ENCODE data around the gene ZC2HC1C. TPM values are rescaled to one million over a fixed set of nuclear protein-coding genes. Genes with fewer than 3 reads are reported as not detected.

Gene ZC2HC1C
- total RNA-seq, 1 donor = not detected

GRCh38 chr14:75095690-75096089 is 26.2 kb downstream of the ZC2HC1C start:
- Histone ChIP-seq H3K4me3 (ENCODE audit: low read length) (no peak overlapping the region), H3K9me3 (ENCODE audit: low read depth, low read length) (no peaks in the 10 kb centered on the region), H3K4me1 (ENCODE audit: insufficient read depth, low read length) (no peaks in the 10 kb centered on the region), H3K27me3 (ENCODE audit: insufficient read depth, low read length) (no peaks in the 10 kb centered on the region)

GRCh38 chr14:75096959-75097358 is 27.5 kb downstream of the ZC2HC1C start:
- Histone ChIP-seq H3K27me3 (ENCODE audit: insufficient read depth, low read length) (no peaks in the 10 kb centered on the region), H3K9me3 (ENCODE audit: low read depth, low read length) (no peaks in the 10 kb centered on the region), H3K4me1 (ENCODE audit: insufficient read depth, low read length) (no peaks in the 10 kb centered on the region)

GRCh38 chr14:75098212-75098611 is 28.8 kb downstream of the ZC2HC1C start:
- no peaks in the 10 kb centered on the region for H3K4me1 ChIP-seq (ENCODE audit: insufficient read depth, low read length)
- no peaks in the 10 kb centered on the region for H3K9me3 ChIP-seq (ENCODE audit: low read depth, low read length)

More at GRCh38 chr14:75096959-75097358, 27.5 kb downstream of the ZC2HC1C start:
- no peak overlapping the region for H3K4me3 ChIP-seq (ENCODE audit: low read length)

GRCh38 chr14:75098682-75099081 is 29.2 kb downstream of the ZC2HC1C start:
- no peaks in the 10 kb centered on the region for H3K9me3 ChIP-seq (ENCODE audit: low read depth, low read length)
- H3K27me3 ChIP-seq (ENCODE audit: insufficient read depth, low read length) = no peaks in the 10 kb centered on the region
- no peak overlapping the region for H3K4me3 ChIP-seq (ENCODE audit: low read length)
- H3K4me1 ChIP-seq (ENCODE audit: insufficient read depth, low read length) = no peaks in the 10 kb centered on the region

More at GRCh38 chr14:75098212-75098611, 28.8 kb downstream of the ZC2HC1C start:
- no peaks in the 10 kb centered on the region for H3K27me3 ChIP-seq (ENCODE audit: insufficient read depth, low read length)
- no peak overlapping the region for H3K4me3 ChIP-seq (ENCODE audit: low read length)

- Histone ChIP-seq H3K4me3 (ENCODE audit: low read length) (no peak overlapping the region), H3K9me3 (ENCODE audit: low read depth, low read length) (no peaks in the 10 kb centered on the region), H3K27me3 (ENCODE audit: insufficient read depth, low read length) (no peaks in the 10 kb centered on the region), H3K4me1 (ENCODE audit: insufficient read depth, low read length) (no peaks in the 10 kb centered on the region)
Measured at GRCh38 chr14:75101491-75101890, 32.0 kb downstream of the ZC2HC1C start.

GRCh38 chr14:75107186-75107585 is 37.7 kb downstream of the ZC2HC1C start:
- H3K27me3 ChIP-seq (ENCODE audit: insufficient read depth, low read length) = no peaks in the 10 kb centered on the region
- H3K4me1 ChIP-seq (ENCODE audit: insufficient read depth, low read length) = no peaks in the 10 kb centered on the region
- no peak overlapping the region for H3K4me3 ChIP-seq (ENCODE audit: low read length)
- no peaks in the 10 kb centered on the region for H3K9me3 ChIP-seq (ENCODE audit: low read depth, low read length)

- H3K4me1 ChIP-seq (ENCODE audit: insufficient read depth, low read length) = no peaks in the 10 kb centered on the region
Measured at GRCh38 chr14:75109877-75110276, 40.4 kb downstream of the ZC2HC1C start.

GRCh38 chr14:75113932-75114539 is 44.6 kb downstream of the ZC2HC1C start:
- H3K4me1 ChIP-seq (ENCODE audit: insufficient read depth, low read length) = no peaks in the 10 kb centered on the region
- H3K27me3 ChIP-seq (ENCODE audit: insufficient read depth, low read length) = no peaks in the 10 kb centered on the region
- H3K9me3 ChIP-seq (ENCODE audit: low read depth, low read length) = no peaks in the 10 kb centered on the region
- H3K4me3 ChIP-seq (ENCODE audit: low read length) = no peak overlapping the region

More at GRCh38 chr14:75109877-75110276, 40.4 kb downstream of the ZC2HC1C start:
- Histone ChIP-seq H3K9me3 (ENCODE audit: low read depth, low read length) (no peaks in the 10 kb centered on the region), H3K4me3 (ENCODE audit: low read length) (no peak overlapping the region), H3K27me3 (ENCODE audit: insufficient read depth, low read length) (no peaks in the 10 kb centered on the region)

GRCh38 chr14:75119056-75119455 is 49.6 kb downstream of the ZC2HC1C start:
- no peaks in the 10 kb centered on the region for H3K27me3 ChIP-seq (ENCODE audit: insufficient read depth, low read length)
- H3K4me1 ChIP-seq (ENCODE audit: insufficient read depth, low read length) = peaks cover 26% of the 10 kb centered on the region
- H3K4me3 ChIP-seq (ENCODE audit: low read length) = no peak overlapping the region
- H3K9me3 ChIP-seq (ENCODE audit: low read depth, low read length) = no peaks in the 10 kb centered on the region

GRCh38 chr14:75120541-75121291 is 51.3 kb downstream of the ZC2HC1C start:
- no peak overlapping the region for H3K4me3 ChIP-seq (ENCODE audit: low read length)
- no peaks in the 10 kb centered on the region for H3K9me3 ChIP-seq (ENCODE audit: low read depth, low read length)
- peaks cover 40% of the 10 kb centered on the region for H3K4me1 ChIP-seq (ENCODE audit: insufficient read depth, low read length)
- no peaks in the 10 kb centered on the region for H3K27me3 ChIP-seq (ENCODE audit: insufficient read depth, low read length)

GRCh38 chr14:75121552-75121951 is 52.1 kb downstream of the ZC2HC1C start:
- Histone ChIP-seq H3K4me1 (ENCODE audit: insufficient read depth, low read length) (peaks cover 49% of the 10 kb centered on the region), H3K4me3 (ENCODE audit: low read length) (no peak overlapping the region), H3K9me3 (ENCODE audit: low read depth, low read length) (no peaks in the 10 kb centered on the region), H3K27me3 (ENCODE audit: insufficient read depth, low read length) (no peaks in the 10 kb centered on the region)

- H3K9me3 ChIP-seq (ENCODE audit: low read depth, low read length) = no peaks in the 10 kb centered on the region
- H3K4me1 ChIP-seq (ENCODE audit: insufficient read depth, low read length) = peaks cover 63% of the 10 kb centered on the region
- H3K27me3 ChIP-seq (ENCODE audit: insufficient read depth, low read length) = no peaks in the 10 kb centered on the region
- no peak overlapping the region for H3K4me3 ChIP-seq (ENCODE audit: low read length)
Measured at GRCh38 chr14:75123991-75124390, 54.5 kb downstream of the ZC2HC1C start.

- H3K4me3 ChIP-seq (ENCODE audit: low read length) = no peak overlapping the region
- H3K4me1 ChIP-seq (ENCODE audit: insufficient read depth, low read length) = peaks cover 57% of the 10 kb centered on the region
- H3K9me3 ChIP-seq (ENCODE audit: low read depth, low read length) = no peaks in the 10 kb centered on the region
- H3K27me3 ChIP-seq (ENCODE audit: insufficient read depth, low read length) = no peaks in the 10 kb centered on the region
Measured at GRCh38 chr14:75125617-75126016, 56.2 kb downstream of the ZC2HC1C start.

GRCh38 chr14:75126121-75126544 is 56.7 kb downstream of the ZC2HC1C start:
- Histone ChIP-seq H3K27me3 (ENCODE audit: insufficient read depth, low read length) (no peaks in the 10 kb centered on the region), H3K4me1 (ENCODE audit: insufficient read depth, low read length) (peaks cover 52% of the 10 kb centered on the region), H3K9me3 (ENCODE audit: low read depth, low read length) (no peaks in the 10 kb centered on the region), H3K4me3 (ENCODE audit: low read length) (peak overlapping the region; percentile 76)

GRCh38 chr14:75126679-75127473 is 57.4 kb downstream of the ZC2HC1C start, which contains the start of gene NEK9:
Gene NEK9, minus strand, starts transcription at chr14:75127048. Its CDS starts 127 bp downstream, at chr14:75126921.
- Histone ChIP-seq H3K9me3 (ENCODE audit: low read depth, low read length) (no peaks in the 10 kb centered on the region), H3K4me3 (ENCODE audit: low read length) (peak within 1 kb of the TSS; percentile 76), H3K4me1 (ENCODE audit: insufficient read depth, low read length) (peaks cover 44% of the 10 kb centered on the region), H3K27me3 (ENCODE audit: insufficient read depth, low read length) (no peaks in the 10 kb centered on the region)

Measured in mononuclear cell (primary cell).